HG03521 (cell line): ENCODE measurements around the gene AGR3.

ENCODE experiments used
- ATAC-seq: cut with Tn5 transposase; IDR thresholded peaks from one replicate; pipeline ENCODE4 v1.9.1; 2021; ENCODE audit warnings: mild to moderate bottlenecking, moderate library complexity; ENCODE audit not compliant: unreplicated experiment

Gene AGR3

GRCh38 chr7:16838891-16839290, 42.9 kb downstream of the AGR3 start:
- ATAC-seq = no peak

GRCh38 chr7:16838386-16838785, 43.4 kb downstream of the AGR3 start:
- no peak for ATAC-seq

GRCh38 chr7:16836481-16836880, 45.3 kb downstream of the AGR3 start:
- no peak for ATAC-seq

- ATAC-seq = no peak
Observed at GRCh38 chr7:16833373-16833772, 48.4 kb downstream of the AGR3 start.

- no peak for ATAC-seq
Observed at GRCh38 chr7:16826060-16826459, 55.7 kb downstream of the AGR3 start.

GRCh38 chr7:16822029-16822428, 59.8 kb downstream of the AGR3 start:
- ATAC-seq = no peak

- no peak for ATAC-seq
Observed at GRCh38 chr7:16818732-16819131, 63.1 kb downstream of the AGR3 start.

- ATAC-seq = no peak
Observed at GRCh38 chr7:16817536-16817935, 64.2 kb downstream of the AGR3 start.

GRCh38 chr7:16816824-16817223, 65.0 kb downstream of the AGR3 start:
- ATAC-seq = no peak

GRCh38 chr7:16815001-16815400, 66.8 kb downstream of the AGR3 start:
- ATAC-seq = no peak

GRCh38 chr7:16813232-16813616, 68.6 kb downstream of the AGR3 start:
- no peak for ATAC-seq

GRCh38 chr7:16812542-16813231, 69.1 kb downstream of the AGR3 start:
- ATAC-seq = no peak

GRCh38 chr7:16811551-16811950, 70.2 kb downstream of the AGR3 start:
- ATAC-seq = no peak

- no peak for ATAC-seq
Observed at GRCh38 chr7:16810573-16810972, 71.2 kb downstream of the AGR3 start.

GRCh38 chr7:16810112-16810511, 71.7 kb downstream of the AGR3 start:
- no peak for ATAC-seq
